ENCODE measurements around the gene DOCK4.

The DOCK4 gene

DNA sequence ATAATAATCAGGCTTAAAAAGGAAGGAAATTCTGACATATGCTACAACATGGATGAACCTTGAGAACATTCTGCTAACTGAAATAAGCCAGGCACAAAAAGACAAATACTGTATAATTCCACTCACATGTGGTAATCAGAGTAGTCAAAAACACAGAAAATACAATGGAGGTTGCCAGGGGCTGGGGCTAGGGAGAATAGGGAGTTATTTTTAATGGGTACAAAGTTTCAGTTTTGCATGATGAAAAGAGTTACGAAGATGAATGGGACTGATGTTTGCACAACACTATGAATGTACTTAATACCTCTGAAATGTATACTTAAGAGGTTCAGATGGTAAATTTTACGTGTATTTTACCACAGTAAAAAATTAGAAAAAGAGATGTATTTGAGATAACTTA is 145.6 kb downstream of the DOCK4 start:
- Histone ChIP-seq H3K27ac (ENCODE audit: low read depth, low read length) (no peak overlapping the region), H2AFZ (ENCODE audit: low read depth, low read length, severe bottlenecking) (no peak overlapping the region), H3K9ac (ENCODE audit: low read length) (no peak overlapping the region), H4K20me1 (ENCODE audit: low read depth, low read length) (no peaks in the 10 kb centered on the region), H3K27me3 (ENCODE audit: low read length) (no peaks in the 10 kb centered on the region), H3K9me3 (ENCODE audit: insufficient read depth, low read length) (no peaks in the 10 kb centered on the region), H3K36me3 (ENCODE audit: low read length) (no peaks in the 10 kb centered on the region), H3K79me2 (ENCODE audit: insufficient read depth, low read length) (no peaks in the 10 kb centered on the region), H3K4me2 (ENCODE audit: low read depth, low read length, poor library complexity, severe bottlenecking) (no peak overlapping the region), H3K4me3 (ENCODE audit: insufficient read depth, low read length, poor library complexity, severe bottlenecking) (no peak overlapping the region), H3F3A (ENCODE audit: insufficient read depth) (no peaks in the 10 kb centered on the region), H3K9me2 (replicated peaks; ENCODE audit: insufficient read depth, low read length) (no peaks in the 10 kb centered on the region)
- TF ChIP-seq EZH2phosphoT487 (conservative IDR thresholded peaks at IDR 0.05; ENCODE audit: low read length): no peak
- TF ChIP-seq, protein P1, sequence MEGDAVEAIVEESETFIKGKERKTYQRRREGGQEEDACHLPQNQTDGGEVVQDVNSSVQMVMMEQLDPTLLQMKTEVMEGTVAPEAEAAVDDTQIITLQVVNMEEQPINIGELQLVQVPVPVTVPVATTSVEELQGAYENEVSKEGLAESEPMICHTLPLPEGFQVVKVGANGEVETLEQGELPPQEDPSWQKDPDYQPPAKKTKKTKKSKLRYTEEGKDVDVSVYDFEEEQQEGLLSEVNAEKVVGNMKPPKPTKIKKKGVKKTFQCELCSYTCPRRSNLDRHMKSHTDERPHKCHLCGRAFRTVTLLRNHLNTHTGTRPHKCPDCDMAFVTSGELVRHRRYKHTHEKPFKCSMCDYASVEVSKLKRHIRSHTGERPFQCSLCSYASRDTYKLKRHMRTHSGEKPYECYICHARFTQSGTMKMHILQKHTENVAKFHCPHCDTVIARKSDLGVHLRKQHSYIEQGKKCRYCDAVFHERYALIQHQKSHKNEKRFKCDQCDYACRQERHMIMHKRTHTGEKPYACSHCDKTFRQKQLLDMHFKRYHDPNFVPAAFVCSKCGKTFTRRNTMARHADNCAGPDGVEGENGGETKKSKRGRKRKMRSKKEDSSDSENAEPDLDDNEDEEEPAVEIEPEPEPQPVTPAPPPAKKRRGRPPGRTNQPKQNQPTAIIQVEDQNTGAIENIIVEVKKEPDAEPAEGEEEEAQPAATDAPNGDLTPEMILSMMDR (IDR thresholded peaks at IDR 0.05; ENCODE audit: insufficient read depth, low read length, poor library complexity, severe bottlenecking): no peak

DNA sequence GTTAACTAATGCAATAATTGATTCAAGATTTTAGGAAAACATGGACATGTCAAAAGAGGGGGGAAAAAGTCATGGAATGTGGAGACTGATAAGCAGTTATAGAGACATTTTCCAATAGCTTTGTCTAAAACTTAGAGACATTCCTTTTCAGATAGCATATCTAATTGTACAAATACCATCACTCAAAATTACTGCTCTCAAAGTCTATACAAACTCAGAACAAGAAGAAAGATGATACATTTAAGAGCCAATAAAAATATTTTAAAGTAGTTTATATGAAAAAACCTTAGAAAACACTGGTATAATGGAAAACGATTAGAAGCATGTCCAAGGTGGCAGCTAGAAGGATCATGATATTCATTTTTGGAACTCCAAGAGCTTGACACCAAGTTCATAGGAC is 146.5 kb downstream of the DOCK4 start:
- Histone ChIP-seq H3K4me2 (ENCODE audit: low read depth, low read length, poor library complexity, severe bottlenecking) (no peak overlapping the region), H3K9me3 (ENCODE audit: insufficient read depth, low read length) (no peaks in the 10 kb centered on the region), H3F3A (ENCODE audit: insufficient read depth) (no peaks in the 10 kb centered on the region), H3K79me2 (ENCODE audit: insufficient read depth, low read length) (no peaks in the 10 kb centered on the region), H3K27me3 (ENCODE audit: low read length) (no peaks in the 10 kb centered on the region), H3K27ac (ENCODE audit: low read depth, low read length) (no peak overlapping the region), H3K9ac (ENCODE audit: low read length) (no peak overlapping the region), H2AFZ (ENCODE audit: low read depth, low read length, severe bottlenecking) (no peak overlapping the region), H3K9me2 (replicated peaks; ENCODE audit: insufficient read depth, low read length) (no peaks in the 10 kb centered on the region), H3K4me3 (ENCODE audit: insufficient read depth, low read length, poor library complexity, severe bottlenecking) (no peak overlapping the region), H3K36me3 (ENCODE audit: low read length) (no peaks in the 10 kb centered on the region), H4K20me1 (ENCODE audit: low read depth, low read length) (no peaks in the 10 kb centered on the region)
- no peak for TF ChIP-seq EZH2phosphoT487 (conservative IDR thresholded peaks at IDR 0.05; ENCODE audit: low read length)
- TF ChIP-seq, protein P1 (IDR thresholded peaks at IDR 0.05; ENCODE audit: insufficient read depth, low read length, poor library complexity, severe bottlenecking): no peak

DNA sequence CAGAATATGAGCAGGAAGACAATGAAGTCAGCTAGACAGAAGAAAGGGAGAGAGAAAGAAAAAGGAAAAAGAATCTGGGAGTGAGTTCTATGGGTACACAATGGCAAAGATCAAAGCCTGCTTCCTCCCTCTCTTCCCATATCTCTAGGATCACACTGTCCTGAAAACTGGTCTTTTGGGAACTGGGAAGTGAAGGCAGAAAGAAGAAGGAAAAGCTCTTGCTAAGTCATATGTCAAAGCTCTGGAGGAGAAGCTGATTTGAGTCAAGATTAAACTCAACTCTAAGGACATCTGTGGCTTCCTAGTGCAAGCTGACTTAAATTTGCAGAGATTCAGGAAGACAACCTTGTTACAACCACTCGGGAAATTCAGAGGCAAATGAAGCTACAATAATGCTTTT is 147.5 kb downstream of the DOCK4 start:
- no peaks in the 10 kb centered on the region for H3K27me3 ChIP-seq (ENCODE audit: low read length)
- H3K9ac ChIP-seq (ENCODE audit: low read length): no peak overlapping the region
- no peaks in the 10 kb centered on the region for H3K36me3 ChIP-seq (ENCODE audit: low read length)
- no peak for TF ChIP-seq EZH2phosphoT487 (conservative IDR thresholded peaks at IDR 0.05; ENCODE audit: low read length)
- TF ChIP-seq, protein P1 (IDR thresholded peaks at IDR 0.05; ENCODE audit: insufficient read depth, low read length, poor library complexity, severe bottlenecking): no peak
- H3K4me3 ChIP-seq (ENCODE audit: insufficient read depth, low read length, poor library complexity, severe bottlenecking): no peak overlapping the region
- no peak overlapping the region for H2AFZ ChIP-seq (ENCODE audit: low read depth, low read length, severe bottlenecking)
- H3K4me2 ChIP-seq (ENCODE audit: low read depth, low read length, poor library complexity, severe bottlenecking): no peak overlapping the region
- H3K9me2 ChIP-seq (replicated peaks; ENCODE audit: insufficient read depth, low read length): no peaks in the 10 kb centered on the region
- H3K27ac ChIP-seq (ENCODE audit: low read depth, low read length): no peak overlapping the region
- no peaks in the 10 kb centered on the region for H3K79me2 ChIP-seq (ENCODE audit: insufficient read depth, low read length)
- H3F3A ChIP-seq (ENCODE audit: insufficient read depth): no peaks in the 10 kb centered on the region
- no peaks in the 10 kb centered on the region for H4K20me1 ChIP-seq (ENCODE audit: low read depth, low read length)
- no peaks in the 10 kb centered on the region for H3K9me3 ChIP-seq (ENCODE audit: insufficient read depth, low read length)
